GM19463 (cell line): Measurements from ENCODE around the gene GABARAP.
"Not testable (repeated sequence)": the region's sequence is repeated elsewhere in the genome, so short reads cannot be mapped to it uniquely, and the experiment has no call there.

Source experiments
- ATAC-seq: cut with Tn5 transposase; IDR thresholded peaks from one replicate; pipeline ENCODE4 v1.9.1; 2021; ENCODE audit warnings: mild to moderate bottlenecking, moderate library complexity; ENCODE audit not compliant: unreplicated experiment

The GABARAP gene

GRCh38 chr17:7261379-7262191 is 19.3 kb upstream of the GABARAP start:
- ATAC-seq, result no peak

- no peak for ATAC-seq
Observed at GRCh38 chr17:7260651-7261378, 18.6 kb upstream of the GABARAP start.

GRCh38 chr17:7260151-7260550 is 17.9 kb upstream of the GABARAP start:
- ATAC-seq, result no peak

GRCh38 chr17:7259555-7259889 is 17.3 kb upstream of the GABARAP start:
- ATAC-seq, result no peak

- no peak for ATAC-seq
Observed at GRCh38 chr17:7258731-7259554, 16.7 kb upstream of the GABARAP start.

- ATAC-seq, result no peak
Observed at GRCh38 chr17:7256766-7257456, 14.7 kb upstream of the GABARAP start.

GRCh38 chr17:7254511-7254910 is 12.3 kb upstream of the GABARAP start:
- no peak for ATAC-seq

- no peak for ATAC-seq
Observed at GRCh38 chr17:7253082-7253481, 10.8 kb upstream of the GABARAP start.

GRCh38 chr17:7252176-7253043 is 10.2 kb upstream of the GABARAP start, which contains the start of gene ELP5:
Gene ELP5, plus strand, starts transcription at chr17:7252215. Its CDS starts 336 bp downstream, at chr17:7252551.
- ATAC-seq, result peak; percentile 45

- peak; percentile 88 for ATAC-seq
Observed at GRCh38 chr17:7251661-7252175, 9.5 kb upstream of the GABARAP start, which contains the start of gene CTDNEP1. Gene CTDNEP1, minus strand, starts transcription at chr17:7251734. Its CDS starts 438 bp downstream, at chr17:7251296.

- ATAC-seq, result no peak
Observed at GRCh38 chr17:7250695-7251627, 8.7 kb upstream of the GABARAP start.

GRCh38 chr17:7249830-7250229 is 7.6 kb upstream of the GABARAP start:
- ATAC-seq, result no peak

GRCh38 chr17:7249214-7249613 is 7.0 kb upstream of the GABARAP start:
- no peak for ATAC-seq

GRCh38 chr17:7248796-7249195 is 6.5 kb upstream of the GABARAP start:
- no peak for ATAC-seq

GRCh38 chr17:7246779-7247178 is 4.5 kb upstream of the GABARAP start:
- ATAC-seq, result no peak

GRCh38 chr17:7243838-7244237 is 1.6 kb upstream of the GABARAP start:
- not testable (repeated sequence) for ATAC-seq

- no peak for ATAC-seq
Observed at GRCh38 chr17:7243453-7243729, 1.1 kb upstream of the GABARAP start.

GRCh38 chr17:7242717-7243452 is 636 bp upstream of the GABARAP start:
- ATAC-seq, result peak; percentile 38
